Keratinocyte (primary cell): ENCODE data around the gene FNBP1.

ENCODE experiments used
- EZH2 ChIP-seq: IDR thresholded peaks from one replicate; pipeline ENCODE4 v1.6.1; 2012; ENCODE audit warnings: inconsistent platforms, mild to moderate bottlenecking, low read length, moderate library complexity
- TF ChIP-seq, protein P1 (sequence below), 3 experiments: IDR thresholded peaks in 1 of 3; conservative IDR thresholded peaks in 1 of 3; optimal IDR thresholded peaks in 1 of 3; 2 replicates in 2 of 3; 3 replicates in 1 of 3; pipeline versions ENCODE3 to v1.5.1; 2011; ENCODE audit warnings: low read length in 3 of 3, mild to moderate bottlenecking in 3 of 3, moderate library complexity in 2 of 3, control low read depth in 1 of 3, inconsistent platforms in 1 of 3; ENCODE audit not compliant: insufficient read depth in 2 of 3; ENCODE audit errors: extremely low read depth in 1 of 3

DNA sequence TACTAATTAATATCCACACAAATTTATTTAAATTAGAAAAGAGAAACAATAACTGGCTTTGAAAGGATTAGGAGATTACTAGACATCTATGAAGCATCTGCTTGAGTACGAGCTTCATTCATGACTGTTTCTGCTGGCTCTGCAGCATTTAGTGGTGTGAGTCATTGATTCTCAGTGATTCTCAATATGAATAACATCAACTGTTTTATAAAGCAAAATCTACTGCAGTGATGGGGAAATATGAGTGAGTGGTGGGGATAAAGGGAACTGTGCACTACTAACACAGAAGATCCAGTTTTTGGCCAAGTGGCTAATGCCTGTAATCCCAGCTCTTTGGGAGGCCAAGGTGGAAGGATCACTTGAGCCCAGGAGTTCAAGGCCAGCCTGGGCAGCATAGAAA is 8.4 kb downstream of the FNBP1 start:
- TF ChIP-seq, protein P1, sequence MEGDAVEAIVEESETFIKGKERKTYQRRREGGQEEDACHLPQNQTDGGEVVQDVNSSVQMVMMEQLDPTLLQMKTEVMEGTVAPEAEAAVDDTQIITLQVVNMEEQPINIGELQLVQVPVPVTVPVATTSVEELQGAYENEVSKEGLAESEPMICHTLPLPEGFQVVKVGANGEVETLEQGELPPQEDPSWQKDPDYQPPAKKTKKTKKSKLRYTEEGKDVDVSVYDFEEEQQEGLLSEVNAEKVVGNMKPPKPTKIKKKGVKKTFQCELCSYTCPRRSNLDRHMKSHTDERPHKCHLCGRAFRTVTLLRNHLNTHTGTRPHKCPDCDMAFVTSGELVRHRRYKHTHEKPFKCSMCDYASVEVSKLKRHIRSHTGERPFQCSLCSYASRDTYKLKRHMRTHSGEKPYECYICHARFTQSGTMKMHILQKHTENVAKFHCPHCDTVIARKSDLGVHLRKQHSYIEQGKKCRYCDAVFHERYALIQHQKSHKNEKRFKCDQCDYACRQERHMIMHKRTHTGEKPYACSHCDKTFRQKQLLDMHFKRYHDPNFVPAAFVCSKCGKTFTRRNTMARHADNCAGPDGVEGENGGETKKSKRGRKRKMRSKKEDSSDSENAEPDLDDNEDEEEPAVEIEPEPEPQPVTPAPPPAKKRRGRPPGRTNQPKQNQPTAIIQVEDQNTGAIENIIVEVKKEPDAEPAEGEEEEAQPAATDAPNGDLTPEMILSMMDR (optimal IDR thresholded peaks at IDR 0.05 in 1 of 3, IDR thresholded peaks at IDR 0.05 in 1 of 3, conservative IDR thresholded peaks at IDR 0.05 in 1 of 3; ENCODE audit: extremely low read depth in 1 of 3, insufficient read depth in 2 of 3, low read length in 3 of 3): no peak
- TF ChIP-seq EZH2: no peak
